Measurements from ENCODE around the gene ISY1.

Gene ISY1

DNA sequence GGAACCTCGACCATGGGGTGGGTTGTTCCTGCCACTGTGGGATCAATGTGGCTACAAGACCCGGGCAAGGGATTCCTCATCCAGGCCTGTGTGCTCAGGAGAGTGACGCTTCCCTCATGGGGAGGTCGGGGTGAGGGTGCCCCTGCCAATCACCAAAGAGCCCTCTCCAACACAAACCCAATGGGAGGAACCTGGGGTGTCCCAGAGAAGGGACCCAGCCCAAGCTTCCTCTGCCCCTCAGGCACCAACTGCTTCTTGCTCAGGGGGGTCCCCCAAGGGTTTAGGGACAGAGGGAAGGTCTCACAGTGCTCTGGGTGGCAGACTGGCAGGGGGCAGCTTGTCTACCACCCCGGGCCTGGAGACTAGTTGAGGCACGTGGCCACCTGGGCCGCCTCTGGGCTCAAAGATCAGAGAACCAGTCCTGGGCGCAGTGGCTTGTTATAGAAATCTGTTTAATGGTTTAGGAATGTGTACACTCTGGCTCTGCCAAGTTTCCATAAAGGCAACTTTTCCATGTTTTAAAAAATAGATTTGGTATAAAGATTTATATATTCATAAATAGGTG, 73.6 kb downstream of the ISY1 start:
- no peak for DNase-seq (ENCODE audit: low read depth in 2 of 2)

DNA sequence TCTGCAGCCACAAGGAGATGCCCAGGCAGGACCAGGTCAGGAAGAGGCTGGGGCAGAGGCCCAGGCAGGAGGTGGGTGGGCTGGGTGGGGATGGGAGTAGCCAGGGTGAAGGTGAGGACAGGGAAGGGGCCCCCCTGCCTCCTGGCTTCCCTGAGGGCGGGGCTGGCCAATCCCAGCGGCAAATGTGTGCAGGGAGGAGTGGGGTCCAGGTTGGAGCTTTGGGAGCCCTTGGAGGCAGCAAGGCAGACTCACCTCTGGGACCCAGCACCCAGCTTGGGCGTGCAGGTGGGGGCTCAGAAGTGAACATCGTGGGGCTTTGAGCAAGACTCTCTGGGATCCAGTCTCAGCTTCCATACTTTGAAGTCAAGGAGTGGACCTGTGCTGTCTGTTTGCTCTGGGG, 75.0 kb downstream of the ISY1 start:
- DNase-seq (ENCODE audit: low read depth in 2 of 2): no peak

DNA sequence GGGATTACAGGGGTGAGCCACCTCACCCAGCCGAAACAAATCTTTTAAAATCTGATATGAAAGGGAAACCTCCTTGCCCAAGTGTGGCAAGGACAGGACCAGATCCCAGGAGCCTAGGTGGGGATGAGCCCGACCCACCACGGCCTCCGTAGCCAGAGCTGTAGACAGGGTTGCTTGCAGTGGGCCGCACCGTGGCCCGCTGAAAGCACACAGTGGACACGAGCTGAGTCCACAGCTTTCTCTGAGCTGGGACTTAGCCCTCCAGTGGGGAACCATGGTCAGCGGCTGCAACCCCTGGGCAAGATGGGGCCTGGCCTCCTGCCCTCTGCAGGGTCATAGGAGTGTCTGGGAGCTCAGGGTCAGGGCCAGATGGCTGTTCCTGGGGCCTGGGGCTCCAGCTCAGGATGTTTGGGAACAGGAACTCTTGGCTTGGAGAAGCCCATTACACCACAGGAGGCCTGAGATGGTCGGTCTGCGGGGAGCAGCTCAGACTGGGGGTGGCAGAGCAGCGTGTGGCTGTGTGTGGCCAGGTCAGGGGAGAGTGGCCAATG, 75.6 kb downstream of the ISY1 start:
- no peak for DNase-seq (ENCODE audit: low read depth in 2 of 2)

DNA sequence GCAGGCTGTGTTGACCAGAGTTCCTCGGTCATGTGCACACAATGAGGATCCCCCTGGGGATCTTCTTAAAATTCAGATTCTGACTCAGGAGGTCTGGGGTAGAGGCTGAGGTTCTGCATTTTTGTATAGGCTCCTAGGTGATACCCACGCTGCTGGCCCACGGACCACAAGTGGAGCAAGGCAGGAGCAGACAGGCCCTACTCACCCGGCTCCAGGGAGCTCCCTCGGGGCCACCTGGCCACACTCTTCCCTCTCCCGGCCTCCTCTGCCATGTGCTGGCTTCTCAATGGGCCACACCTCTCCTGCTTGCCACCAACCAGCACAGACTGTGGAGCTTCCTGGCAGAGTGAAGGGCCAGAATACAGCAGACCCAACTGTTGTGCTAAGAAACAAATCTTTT, 76.4 kb downstream of the ISY1 start:
- DNase-seq (ENCODE audit: low read depth in 2 of 2): no peak

DNA sequence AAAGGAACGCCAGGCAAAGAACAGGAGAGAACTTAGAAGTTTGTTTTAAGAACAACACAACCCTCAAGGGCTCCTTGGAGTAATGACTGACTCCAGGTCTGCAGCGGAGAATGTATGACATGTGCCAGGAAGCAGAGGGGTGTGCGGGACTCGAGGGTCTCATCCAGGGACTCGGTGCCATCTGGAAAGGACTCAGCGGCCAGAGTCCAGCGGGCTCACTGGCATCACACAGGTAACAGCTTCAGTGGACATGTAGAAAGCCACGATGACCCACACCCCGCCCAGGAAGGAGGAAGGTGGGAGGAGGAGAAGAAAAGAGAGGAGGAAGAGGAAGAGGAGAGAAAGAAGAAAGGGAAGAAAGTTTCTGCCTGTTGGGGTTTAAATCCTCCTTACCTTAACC, 78.8 kb downstream of the ISY1 start:
- DNase-seq (ENCODE audit: low read depth in 2 of 2): no peak

DNA sequence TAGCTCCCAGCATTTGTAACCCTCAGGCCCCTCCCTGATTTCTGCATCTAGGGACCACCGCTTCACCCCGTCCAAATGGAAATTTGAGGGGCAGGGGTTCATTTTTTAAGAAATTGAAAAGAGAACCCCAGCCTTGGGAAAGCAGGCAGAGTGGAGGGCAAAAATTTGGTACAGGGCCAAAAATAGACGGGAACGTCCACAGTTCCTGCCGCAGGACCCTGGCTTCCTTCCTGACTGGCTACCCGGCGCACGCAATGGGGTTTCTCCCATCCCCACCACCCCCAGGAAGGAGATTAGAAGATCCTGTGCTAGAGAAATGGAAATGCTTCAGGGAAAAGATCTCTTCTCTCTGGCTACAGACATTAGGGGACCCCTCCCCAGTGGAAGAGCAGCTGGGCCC, 79.4 kb downstream of the ISY1 start:
- DNase-seq (ENCODE audit: low read depth in 2 of 2): no peak

DNA sequence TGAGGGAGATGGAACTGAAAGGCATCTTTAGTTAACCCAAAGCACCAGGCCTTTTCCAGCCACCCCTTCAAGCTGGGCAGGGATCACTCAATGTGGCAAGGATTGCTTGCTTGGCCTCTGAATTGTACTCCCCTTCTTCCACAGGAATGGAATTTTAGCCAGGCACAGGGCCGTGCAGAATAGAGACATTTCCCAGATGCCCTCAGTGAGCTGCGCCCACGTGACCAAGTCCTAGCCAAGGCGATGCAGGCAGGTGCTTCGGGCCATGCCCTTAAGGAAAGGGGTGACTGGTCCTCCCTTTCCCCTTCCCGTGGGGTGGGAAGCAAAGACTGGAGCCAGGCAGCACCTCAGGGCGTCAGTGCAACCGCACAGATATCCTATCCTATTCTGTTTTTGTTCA, 82.4 kb downstream of the ISY1 start:
- no peak for DNase-seq (ENCODE audit: low read depth in 2 of 2)
